SKM-1 treated with dmso at 0.1 percent for 144 hours (cell line): ENCODE data around the gene EPHA8.

Experiments used
- DNase-seq: peaks from one replicate; lab custom pipeline; 2025; ENCODE audit not compliant: unreplicated experiment; lab: John Stamatoyannopoulos, UW

The EPHA8 gene

GRCh38 chr1:22535399-22535798 is 27.9 kb upstream of the EPHA8 start:
- no peak for DNase-seq

- DNase-seq, result no peak
These were observed 26.8 kb upstream of the EPHA8 start for GRCh38 chr1:22536506-22536905.

DNA sequence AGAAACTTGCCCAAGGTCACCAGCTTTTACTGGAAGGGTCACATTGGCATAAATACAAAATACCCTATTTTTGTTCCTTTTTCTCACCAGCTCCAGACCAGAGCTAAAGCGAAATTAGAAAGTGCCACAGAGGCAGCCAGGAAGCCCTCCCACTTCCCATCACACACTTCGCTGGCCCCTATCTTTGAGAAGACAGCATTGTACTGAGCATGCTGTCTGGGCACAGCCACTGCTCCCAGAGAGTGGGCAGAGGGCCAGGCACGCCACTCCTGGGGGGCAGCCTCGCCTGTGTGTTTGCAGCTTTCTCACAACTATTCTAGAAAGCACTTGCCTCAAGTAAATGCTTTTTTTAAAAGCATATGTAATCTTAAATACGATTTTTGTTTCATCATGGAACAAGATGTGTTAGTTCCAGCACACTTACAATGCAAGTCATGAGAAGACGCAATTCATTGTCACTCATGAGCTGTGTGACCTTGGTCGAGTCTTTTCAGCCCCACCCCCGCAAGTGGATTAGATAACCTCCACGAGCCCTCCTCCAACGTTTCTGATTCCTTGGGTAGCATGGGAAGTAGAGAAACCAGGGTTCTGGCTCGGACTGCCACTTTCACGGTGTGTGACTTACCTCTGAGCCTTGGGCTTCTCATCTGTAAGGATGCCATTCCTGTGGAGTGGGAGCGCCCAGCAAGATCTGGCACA is 25.7 kb upstream of the EPHA8 start:
- DNase-seq, result no peak

DNA sequence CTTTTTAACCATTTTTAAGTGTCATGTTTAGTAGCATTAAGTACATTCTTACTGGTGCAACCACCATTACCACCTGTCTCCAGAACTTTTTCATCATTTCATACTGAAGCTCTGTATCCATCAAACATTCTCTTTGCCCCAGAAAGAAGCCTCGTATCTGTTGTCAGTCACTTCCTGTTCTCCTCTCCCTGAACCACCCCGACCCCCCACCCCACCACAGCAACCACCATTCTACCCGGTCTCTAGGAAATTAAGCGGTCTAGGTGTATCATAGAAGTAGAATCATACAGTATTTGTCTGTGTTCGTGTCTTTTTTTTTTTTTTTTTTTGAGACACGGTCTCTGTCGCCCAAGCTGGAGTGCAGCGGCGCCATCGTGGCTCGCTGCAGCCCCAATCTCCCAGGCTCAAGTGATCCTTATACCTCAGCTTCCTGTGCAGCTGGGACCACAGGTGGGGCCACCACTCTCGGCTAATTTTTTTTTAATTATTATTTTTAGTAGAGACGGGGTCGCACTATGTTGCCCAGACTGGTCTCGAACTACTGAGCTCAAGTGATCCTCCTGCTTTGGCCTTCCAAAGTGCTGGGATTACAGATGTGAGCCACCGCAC is 23.7 kb upstream of the EPHA8 start:
- DNase-seq, result no peak

DNA sequence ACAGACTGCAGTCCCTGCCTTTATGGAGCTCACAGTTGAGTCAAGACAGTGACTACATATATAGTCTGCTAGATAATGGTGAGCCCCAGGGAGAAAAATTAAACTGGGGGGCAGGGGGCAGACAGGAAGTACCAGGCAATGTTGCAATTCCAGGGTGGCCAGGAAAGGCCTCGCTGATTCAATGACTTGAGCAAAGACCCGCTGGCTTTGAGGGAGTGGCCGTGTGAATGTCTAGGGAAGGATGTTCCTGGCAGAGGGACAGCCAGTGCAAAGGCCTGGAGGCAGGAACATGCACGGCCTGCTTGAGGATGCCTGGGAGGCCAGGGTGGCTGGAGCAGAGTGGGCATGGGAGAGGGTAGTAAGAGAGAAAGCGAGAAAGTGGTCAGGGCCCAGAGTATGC is 23.0 kb upstream of the EPHA8 start:
- no peak for DNase-seq

- DNase-seq, result no peak
These were observed 20.4 kb upstream of the EPHA8 start for GRCh38 chr1:22542886-22543285.

DNA sequence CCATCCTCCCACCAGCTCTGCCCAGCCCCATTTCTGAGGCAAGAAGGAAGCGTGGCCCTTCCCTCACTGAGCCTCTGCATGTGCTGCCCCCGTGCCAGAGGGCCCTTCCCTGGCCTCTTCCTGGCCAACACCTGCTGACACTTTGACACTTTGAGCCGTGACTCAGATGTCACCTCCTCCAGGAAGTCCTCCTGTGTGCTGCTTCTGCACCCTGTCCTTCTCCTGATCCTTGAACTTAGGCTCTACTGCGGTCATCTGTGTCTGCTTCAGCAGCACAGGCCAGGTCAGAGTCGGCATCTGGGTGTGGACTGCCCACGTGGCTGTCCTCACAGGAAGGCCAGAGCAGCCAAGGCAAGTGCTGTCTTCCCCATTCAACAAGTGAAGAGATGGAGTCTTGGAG is 19.6 kb upstream of the EPHA8 start:
- DNase-seq, result no peak

GRCh38 chr1:22544606-22545005 is 18.7 kb upstream of the EPHA8 start:
- no peak for DNase-seq

DNA sequence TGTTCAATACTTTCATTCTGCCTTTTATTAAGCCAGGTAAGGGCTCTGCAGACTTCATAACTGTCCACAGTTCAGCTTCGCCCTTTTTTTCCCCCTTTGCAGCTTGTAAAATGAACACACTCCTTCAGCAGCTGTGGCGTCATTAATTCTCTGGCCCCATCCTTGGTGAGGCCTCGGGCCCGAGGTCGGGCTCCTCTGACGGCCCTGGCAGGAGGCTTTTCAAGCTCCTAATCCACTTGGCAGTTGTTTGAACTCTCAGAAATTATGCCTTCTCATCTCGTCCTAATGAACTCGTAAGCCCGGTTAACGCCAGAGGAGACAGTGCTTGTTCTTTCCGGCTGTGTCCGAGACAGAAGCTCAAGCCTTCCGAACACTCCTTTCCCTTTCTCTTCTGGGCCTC is 18.1 kb upstream of the EPHA8 start:
- DNase-seq, result no peak

- no peak for DNase-seq
These were observed 16.0 kb upstream of the EPHA8 start for GRCh38 chr1:22547186-22547817.

DNA sequence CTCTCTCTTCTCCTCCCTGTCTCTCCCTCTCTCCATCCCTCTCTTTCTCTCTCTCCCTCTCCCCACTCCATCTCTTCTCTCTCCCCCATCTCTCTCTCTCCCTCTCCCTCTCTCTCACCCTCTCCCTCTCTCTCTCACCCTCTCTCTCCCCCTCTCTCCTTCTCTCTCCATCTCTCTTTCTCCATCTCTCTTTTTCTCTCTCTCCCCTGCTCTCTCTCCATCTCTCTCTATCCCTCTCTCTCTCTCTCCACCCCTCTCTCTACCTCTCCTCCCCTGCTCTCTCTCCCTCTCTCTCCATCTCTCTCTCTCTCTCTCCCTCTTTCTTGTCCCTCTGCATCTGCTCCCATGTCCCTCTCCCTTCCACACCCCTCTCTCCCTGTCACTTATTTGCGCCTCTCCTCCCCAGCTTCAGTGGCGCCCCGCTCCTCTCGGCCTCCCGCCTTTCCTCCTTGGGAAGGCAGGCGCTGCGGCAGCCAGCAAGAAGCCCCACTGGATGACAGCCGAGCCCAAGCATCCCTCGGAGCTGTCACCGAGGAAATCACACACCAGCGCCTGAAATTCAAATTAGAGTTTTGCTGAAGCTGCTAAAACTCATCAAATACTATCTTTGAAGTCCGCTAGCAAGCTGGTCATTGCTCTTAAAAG is 15.3 kb upstream of the EPHA8 start:
- DNase-seq, result no peak

- DNase-seq, result no peak
These were observed 13.3 kb upstream of the EPHA8 start for GRCh38 chr1:22550021-22550420.

GRCh38 chr1:22551591-22551990 is 11.7 kb upstream of the EPHA8 start:
- no peak for DNase-seq

DNA sequence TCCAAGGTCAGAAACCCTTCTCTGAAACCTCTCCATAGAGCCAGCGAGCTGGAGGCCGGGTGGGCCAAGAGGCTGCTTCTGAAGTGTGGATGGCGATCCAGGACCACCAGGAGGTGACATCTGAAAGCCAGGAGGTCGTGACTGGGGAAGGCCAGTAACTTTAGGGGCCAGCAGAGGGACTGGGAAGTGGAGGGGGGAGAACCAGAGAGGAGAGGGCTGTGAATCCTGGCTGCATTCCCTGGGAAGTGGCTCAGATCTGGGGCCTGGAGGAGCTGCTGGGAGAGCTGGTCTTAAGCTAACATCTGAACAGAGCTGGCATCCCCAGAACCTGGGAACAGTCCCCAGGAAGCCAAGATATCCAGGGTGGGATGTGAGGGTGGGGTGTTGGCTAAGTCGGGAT is 11.3 kb upstream of the EPHA8 start:
- DNase-seq, result no peak

- DNase-seq, result no peak
These were observed 10.0 kb upstream of the EPHA8 start for GRCh38 chr1:22553104-22553880.

DNA sequence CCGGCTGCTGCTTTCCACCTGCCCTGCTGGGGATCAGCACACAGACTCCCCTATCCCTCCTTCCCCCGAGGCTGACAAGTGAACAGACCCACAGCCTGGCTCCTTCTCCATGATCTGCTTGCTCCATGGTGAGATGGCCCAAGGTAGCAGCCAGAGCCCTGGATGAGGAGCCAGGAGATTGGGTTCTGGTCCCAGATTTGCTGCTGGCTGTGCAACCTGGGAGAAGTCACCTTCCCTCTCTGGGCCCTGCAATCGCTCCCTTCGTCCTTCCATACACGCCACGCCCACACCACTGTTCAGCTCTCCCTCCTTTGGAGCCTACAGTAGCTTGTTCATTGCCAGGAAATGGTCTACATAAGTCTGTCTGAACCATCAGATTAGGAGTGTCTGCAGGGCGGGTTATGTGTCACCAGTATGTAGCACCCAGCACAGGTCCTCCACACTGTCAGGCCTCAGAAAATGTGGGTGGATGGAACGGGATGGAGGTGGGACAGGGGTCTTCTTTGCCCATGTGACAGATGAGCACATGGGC is 9.2 kb upstream of the EPHA8 start:
- DNase-seq, result no peak

GRCh38 chr1:22555371-22555656 is 8.0 kb upstream of the EPHA8 start:
- no peak for DNase-seq

GRCh38 chr1:22556391-22557104 is 6.7 kb upstream of the EPHA8 start:
- no peak for DNase-seq

- DNase-seq, result no peak
These were observed 5.8 kb upstream of the EPHA8 start for GRCh38 chr1:22557341-22557950.
